Nephron (organoid): ENCODE measurements around the gene ARHGEF10L.

Experiments
- H3K27ac Mint-ChIP-seq, 3 experiments: 2 replicates each; pipeline ENCODE4 v1.8.0; 2020; ENCODE audit warnings: mixed read lengths in 3 of 3, mild to moderate bottlenecking in 2 of 3, moderate library complexity in 1 of 3
- H3K27me3 Mint-ChIP-seq: 2 replicates; pipeline ENCODE4 v1.8.0; 2021; ENCODE audit warnings: low read depth, mild to moderate bottlenecking, moderate library complexity, mixed read lengths
- H3K36me3 Mint-ChIP-seq: 2 replicates; pipeline ENCODE4 v1.8.0; 2020; ENCODE audit warnings: low read depth, mixed read lengths
- H3K4me1 Mint-ChIP-seq: 2 replicates; pipeline ENCODE4 v1.8.0; 2020; ENCODE audit warnings: mixed read lengths
- H3K4me3 Mint-ChIP-seq, 3 experiments: 2 replicates each; pipeline ENCODE4 v1.8.0; 2020; ENCODE audit warnings: mild to moderate bottlenecking in 3 of 3, mixed read lengths in 3 of 3, moderate library complexity in 2 of 3
- H3K9me3 Mint-ChIP-seq: 2 replicates; pipeline ENCODE4 v1.8.0; 2020; ENCODE audit warnings: mixed read lengths
- TF ChIP-seq, protein P1 (sequence below), 3 experiments: fragments of 200-600 bp; sonication (generic); IDR thresholded peaks; one replicate each; pipeline ENCODE4 v1.5.0; 2021; ENCODE audit warnings: antibody characterized with exemption in 3 of 3; ENCODE audit not compliant: unreplicated experiment in 3 of 3

Gene ARHGEF10L

DNA sequence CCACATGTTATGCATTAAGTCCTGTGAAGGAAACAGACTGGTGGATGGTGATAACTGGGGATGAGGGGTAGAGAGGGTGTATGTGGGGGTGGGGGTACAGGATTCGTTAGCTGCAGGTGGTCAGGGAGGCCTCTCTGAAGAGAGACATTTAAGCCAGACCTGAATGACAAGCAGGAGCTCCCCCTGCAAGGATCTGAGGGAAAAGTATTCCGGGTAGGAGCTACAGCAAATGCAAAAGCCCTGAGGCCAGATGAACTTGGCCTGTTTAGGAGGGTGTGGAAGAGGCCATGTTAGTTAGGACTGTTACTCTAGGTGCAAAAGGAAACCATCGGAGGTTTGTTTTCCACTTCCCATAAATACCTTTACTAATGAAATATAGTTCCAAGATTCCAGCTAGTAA lies 9.9 kb downstream of the ARHGEF10L start:
- no peaks in the 10 kb centered on the region for H3K27me3 Mint-ChIP-seq
- peaks cover 7% of the 10 kb centered on the region for H3K36me3 Mint-ChIP-seq
- no peak overlapping the region for H3K4me3 Mint-ChIP-seq
- no peaks in the 10 kb centered on the region for H3K9me3 Mint-ChIP-seq
- peaks cover 51% of the 10 kb centered on the region for H3K4me1 Mint-ChIP-seq
- peak overlapping the region in 1 of 3 experiments; percentile 79 for H3K27ac Mint-ChIP-seq
- TF ChIP-seq, protein P1, sequence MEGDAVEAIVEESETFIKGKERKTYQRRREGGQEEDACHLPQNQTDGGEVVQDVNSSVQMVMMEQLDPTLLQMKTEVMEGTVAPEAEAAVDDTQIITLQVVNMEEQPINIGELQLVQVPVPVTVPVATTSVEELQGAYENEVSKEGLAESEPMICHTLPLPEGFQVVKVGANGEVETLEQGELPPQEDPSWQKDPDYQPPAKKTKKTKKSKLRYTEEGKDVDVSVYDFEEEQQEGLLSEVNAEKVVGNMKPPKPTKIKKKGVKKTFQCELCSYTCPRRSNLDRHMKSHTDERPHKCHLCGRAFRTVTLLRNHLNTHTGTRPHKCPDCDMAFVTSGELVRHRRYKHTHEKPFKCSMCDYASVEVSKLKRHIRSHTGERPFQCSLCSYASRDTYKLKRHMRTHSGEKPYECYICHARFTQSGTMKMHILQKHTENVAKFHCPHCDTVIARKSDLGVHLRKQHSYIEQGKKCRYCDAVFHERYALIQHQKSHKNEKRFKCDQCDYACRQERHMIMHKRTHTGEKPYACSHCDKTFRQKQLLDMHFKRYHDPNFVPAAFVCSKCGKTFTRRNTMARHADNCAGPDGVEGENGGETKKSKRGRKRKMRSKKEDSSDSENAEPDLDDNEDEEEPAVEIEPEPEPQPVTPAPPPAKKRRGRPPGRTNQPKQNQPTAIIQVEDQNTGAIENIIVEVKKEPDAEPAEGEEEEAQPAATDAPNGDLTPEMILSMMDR (IDR thresholded peaks at IDR 0.05; ENCODE audit: unreplicated experiment in 3 of 3), result no peak

DNA sequence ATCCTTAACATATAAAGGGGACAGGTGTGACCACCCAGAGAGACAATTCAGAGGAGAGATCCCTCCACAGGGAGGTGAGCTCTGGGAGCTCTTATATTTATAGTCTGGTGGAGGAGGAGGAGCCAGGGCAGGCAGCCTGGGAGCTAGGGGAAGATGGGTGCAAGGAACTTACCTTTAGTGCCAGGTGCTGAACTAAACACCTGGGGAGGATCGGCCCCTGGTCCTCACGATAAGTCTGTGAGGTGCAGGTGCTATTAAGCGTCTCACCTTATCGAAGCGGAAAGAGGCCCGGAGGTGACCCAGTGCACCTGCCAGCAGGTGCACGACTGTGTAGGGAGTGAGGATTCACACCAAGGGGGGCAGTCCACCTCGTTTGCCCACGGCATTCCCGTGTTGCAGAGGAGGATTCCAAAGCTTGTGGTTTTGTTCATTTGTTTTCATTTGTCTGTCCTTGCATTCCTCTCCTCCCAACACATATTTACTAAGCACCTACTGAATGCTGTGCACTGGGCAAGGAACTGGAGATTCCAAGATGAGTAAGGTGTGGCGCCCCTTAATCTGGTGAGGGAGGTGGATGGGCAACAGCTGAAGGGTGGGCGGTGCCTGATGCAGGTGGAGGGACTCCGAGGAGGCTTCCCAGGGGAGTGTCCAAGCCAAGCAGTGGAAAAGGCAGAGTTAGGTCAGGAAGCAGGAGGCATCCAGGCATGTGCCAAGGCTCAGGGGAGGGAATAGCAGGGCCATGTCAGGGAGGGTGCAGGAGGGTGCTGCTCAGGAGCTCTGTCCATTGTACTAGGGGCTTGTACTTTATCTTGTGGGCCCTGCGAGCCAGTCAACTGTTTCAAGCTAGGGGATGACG lies 11.5 kb downstream of the ARHGEF10L start:
- Mint-ChIP-seq H3K36me3 (peaks cover 4% of the 10 kb centered on the region), H3K4me3 (no peak overlapping the region), H3K27me3 (no peaks in the 10 kb centered on the region), H3K27ac (peak overlapping the region; percentile 42 to 64 (median 55)), H3K4me1 (peaks cover 39% of the 10 kb centered on the region), H3K9me3 (no peaks in the 10 kb centered on the region)
- TF ChIP-seq, protein P1 (IDR thresholded peaks at IDR 0.05; ENCODE audit: unreplicated experiment in 3 of 3), result no peak

DNA sequence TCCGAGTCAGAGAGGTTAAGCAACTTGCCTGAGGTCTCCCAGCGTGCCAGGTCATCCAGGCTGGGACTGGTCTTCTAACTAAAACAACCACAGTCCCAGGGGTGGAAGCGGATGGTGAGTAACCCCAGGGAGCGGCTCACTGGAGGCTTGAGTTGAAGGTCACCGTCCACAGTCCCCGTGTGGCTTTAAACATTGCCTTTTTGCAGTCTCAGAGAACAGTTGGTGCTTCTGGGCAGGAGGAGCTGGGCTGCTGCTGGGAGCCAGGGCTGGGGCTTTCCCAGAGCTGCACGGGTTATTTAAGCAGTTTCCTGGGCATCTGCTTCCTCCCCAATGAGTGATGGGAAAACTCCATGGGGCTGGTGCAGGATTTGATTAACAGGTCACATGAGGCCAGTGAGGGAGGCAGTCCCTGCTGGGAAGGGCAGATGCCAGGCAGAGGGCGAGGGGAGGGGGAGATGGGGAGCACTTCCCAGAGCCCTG lies 12.3 kb downstream of the ARHGEF10L start:
- Mint-ChIP-seq H3K27ac (peak overlapping the region; percentile 42 to 64 (median 55)), H3K9me3 (no peaks in the 10 kb centered on the region), H3K27me3 (no peaks in the 10 kb centered on the region), H3K4me1 (peaks cover 33% of the 10 kb centered on the region), H3K4me3 (no peak overlapping the region), H3K36me3 (peaks cover 4% of the 10 kb centered on the region)
- TF ChIP-seq, protein P1 (IDR thresholded peaks at IDR 0.05; ENCODE audit: unreplicated experiment in 3 of 3), result no peak

DNA sequence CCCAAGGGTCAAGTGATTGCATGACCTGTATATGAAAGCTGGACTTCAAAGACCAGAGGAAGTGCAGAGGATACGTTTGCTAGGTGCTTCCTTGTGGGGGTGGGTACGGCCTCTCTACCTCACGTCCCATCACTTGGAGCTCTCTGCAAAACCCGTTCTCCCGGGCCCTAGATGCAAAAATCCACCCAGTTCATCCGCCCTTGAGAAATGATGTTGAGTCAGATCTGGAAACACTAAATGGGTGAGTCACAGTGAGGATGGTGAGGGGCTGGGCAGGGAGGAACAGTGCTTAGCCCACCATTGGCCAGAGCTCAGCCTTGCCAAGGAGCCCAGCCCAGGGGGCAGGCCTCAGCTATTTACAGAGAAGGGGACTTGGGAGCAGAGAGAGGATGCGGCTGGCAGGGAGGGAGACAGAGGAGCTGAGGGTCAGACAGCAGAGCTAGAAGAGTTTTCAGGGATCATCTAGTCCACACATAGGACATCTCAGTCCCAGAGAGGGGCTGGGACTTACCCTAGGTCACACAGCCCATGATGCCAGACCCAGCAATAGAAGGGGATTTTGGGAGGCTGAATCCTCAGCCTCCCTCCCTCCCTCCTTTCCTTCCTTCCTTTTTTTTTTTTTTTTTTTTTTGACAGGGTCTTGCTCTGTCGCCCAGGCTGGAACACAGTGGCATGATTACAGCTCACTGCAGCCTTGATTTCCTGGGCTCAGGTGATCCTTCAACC lies 14.6 kb downstream of the ARHGEF10L start:
- H3K27ac Mint-ChIP-seq, result peak overlapping the region in 2 of 3 experiments; percentile 52 to 65
- H3K36me3 Mint-ChIP-seq, result peaks cover 3% of the 10 kb centered on the region
- peaks cover 24% of the 10 kb centered on the region for H3K4me1 Mint-ChIP-seq
- H3K27me3 Mint-ChIP-seq, result no peaks in the 10 kb centered on the region
- H3K9me3 Mint-ChIP-seq, result no peaks in the 10 kb centered on the region
- TF ChIP-seq, protein P1 (IDR thresholded peaks at IDR 0.05; ENCODE audit: unreplicated experiment in 3 of 3), result no peak
- no peak overlapping the region for H3K4me3 Mint-ChIP-seq

DNA sequence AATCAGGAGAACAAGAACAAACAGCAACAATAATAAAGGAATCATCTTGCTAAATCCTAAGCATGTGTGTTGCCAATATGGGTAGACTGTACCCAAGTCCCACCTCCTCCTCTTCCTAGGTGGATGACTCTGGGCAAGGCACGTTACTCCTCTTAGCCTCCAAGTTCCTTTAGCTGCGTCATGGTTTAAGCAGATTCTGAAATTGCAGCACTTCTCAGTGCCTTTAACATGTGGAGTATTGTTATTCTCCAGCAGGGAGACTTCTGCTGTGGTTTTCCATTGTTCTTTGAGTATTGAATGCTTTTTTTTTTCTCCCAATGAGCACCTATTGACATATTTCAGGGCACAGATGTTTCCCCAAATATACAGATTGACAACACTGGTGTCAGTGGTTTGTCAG lies 15.5 kb downstream of the ARHGEF10L start:
- TF ChIP-seq, protein P1 (IDR thresholded peaks at IDR 0.05; ENCODE audit: unreplicated experiment in 3 of 3), result no peak
- Mint-ChIP-seq H3K36me3 (no peaks in the 10 kb centered on the region), H3K27me3 (no peaks in the 10 kb centered on the region), H3K4me3 (no peak overlapping the region), H3K27ac (no peak overlapping the region), H3K4me1 (peaks cover 24% of the 10 kb centered on the region), H3K9me3 (no peaks in the 10 kb centered on the region)
